HEK293 (cell line): ENCODE measurements around the gene SYTL3.

Experiments used
- CTCF ChIP-seq: fragments of 450-650 bp; formaldehyde crosslinking; IDR thresholded peaks from 2 replicates; pipeline ENCODE4 v1.5.1; 2016; ENCODE audit warnings: missing biosample characterization, missing genetic modification characterization
- HOXA7 ChIP-seq: sonication (generic); formaldehyde crosslinking; IDR thresholded peaks from 2 replicates; pipeline ENCODE4 v1.8.1; 2022; ENCODE audit warnings: missing genetic modification reagents, borderline replicate concordance
- OVOL3 ChIP-seq: fragments of 450-650 bp; formaldehyde crosslinking; IDR thresholded peaks from 2 replicates; pipeline ENCODE4 v1.5.1; 2016; ENCODE audit warnings: missing biosample characterization, missing genetic modification characterization
- RBAK ChIP-seq: fragments of 450-650 bp; formaldehyde crosslinking; IDR thresholded peaks from 2 replicates; pipeline ENCODE4 v1.5.1; 2016; ENCODE audit warnings: missing biosample characterization, missing genetic modification characterization
- REST ChIP-seq: fragments of 450-650 bp; formaldehyde crosslinking; IDR thresholded peaks from 2 replicates; pipeline ENCODE4 v1.5.1; 2016; ENCODE audit warnings: missing biosample characterization, missing genetic modification characterization
- SP3 ChIP-seq: fragments of 450-650 bp; formaldehyde crosslinking; IDR thresholded peaks from 2 replicates; pipeline ENCODE4 v1.5.1; 2016; ENCODE audit warnings: missing biosample characterization, missing genetic modification characterization
- YY1 ChIP-seq: fragments of 450-650 bp; formaldehyde crosslinking; IDR thresholded peaks from 2 replicates; pipeline ENCODE4 v1.5.1; 2018; ENCODE audit warnings: missing biosample characterization, missing genetic modification characterization
- ZBTB1 ChIP-seq: fragments of 450-650 bp; formaldehyde crosslinking; IDR thresholded peaks from 2 replicates; pipeline ENCODE4 v1.5.1; 2016; ENCODE audit warnings: missing biosample characterization, missing genetic modification characterization
- ZBTB20 ChIP-seq: fragments of 450-650 bp; formaldehyde crosslinking; IDR thresholded peaks from 2 replicates; pipeline ENCODE4 v1.5.1; 2016; ENCODE audit warnings: missing biosample characterization, missing genetic modification characterization
- ZBTB26 ChIP-seq: fragments of 450-650 bp; formaldehyde crosslinking; optimal IDR thresholded peaks from 2 replicates; pipeline ENCODE3; 2016; ENCODE audit warnings: missing biosample characterization, mild to moderate bottlenecking, missing genetic modification characterization
- ZFP41 ChIP-seq: fragments of 450-650 bp; formaldehyde crosslinking; IDR thresholded peaks from 2 replicates; pipeline ENCODE4 v1.5.1; 2016; ENCODE audit warnings: missing biosample characterization, missing genetic modification characterization, borderline replicate concordance
- ZFP69B ChIP-seq: fragments of 450-650 bp; formaldehyde crosslinking; IDR thresholded peaks from 2 replicates; pipeline ENCODE4 v1.5.1; 2016; ENCODE audit warnings: missing biosample characterization, missing genetic modification characterization
- ZNF18 ChIP-seq: fragments of 450-650 bp; formaldehyde crosslinking; IDR thresholded peaks from 2 replicates; pipeline ENCODE4 v1.5.1; 2016; ENCODE audit warnings: missing biosample characterization, missing genetic modification characterization
- ZNF645 ChIP-seq: fragments of 450-650 bp; formaldehyde crosslinking; IDR thresholded peaks from 2 replicates; pipeline ENCODE4; 2016; ENCODE audit warnings: missing biosample characterization, missing genetic modification characterization

GRCh38 chr6:158628542-158628941 lies 21.3 kb upstream of the SYTL3 start:
- TF ChIP-seq REST (tag by site-specific recombination): no peak
- TF ChIP-seq YY1 (tag by site-specific recombination): no peak
- no peak for TF ChIP-seq CTCF (tag by site-specific recombination)
- TF ChIP-seq ZFP41 (tag by site-specific recombination): no peak
- no peak for TF ChIP-seq ZNF18
- TF ChIP-seq OVOL3 (tag by site-specific recombination): no peak
- TF ChIP-seq ZBTB26 (tag by site-specific recombination): no peak
- TF ChIP-seq ZFP69B: no peak
- no peak for TF ChIP-seq SP3 (tag by site-specific recombination)
- no peak for TF ChIP-seq HOXA7 (CRISPR knock-in tag)
- no peak for TF ChIP-seq ZBTB1
- no peak for TF ChIP-seq ZNF645 (tag by site-specific recombination)
- no peak for TF ChIP-seq ZBTB20
- no peak for TF ChIP-seq RBAK (tag by site-specific recombination)
